ENCODE measurements around the gene GZMH.
"Not testable (repeated sequence)": the region's sequence is repeated elsewhere in the genome, so short reads cannot be mapped to it uniquely, and the experiment has no call there.

The GZMH gene, protein sequence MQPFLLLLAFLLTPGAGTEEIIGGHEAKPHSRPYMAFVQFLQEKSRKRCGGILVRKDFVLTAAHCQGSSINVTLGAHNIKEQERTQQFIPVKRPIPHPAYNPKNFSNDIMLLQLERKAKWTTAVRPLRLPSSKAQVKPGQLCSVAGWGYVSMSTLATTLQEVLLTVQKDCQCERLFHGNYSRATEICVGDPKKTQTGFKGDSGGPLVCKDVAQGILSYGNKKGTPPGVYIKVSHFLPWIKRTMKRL

DNA sequence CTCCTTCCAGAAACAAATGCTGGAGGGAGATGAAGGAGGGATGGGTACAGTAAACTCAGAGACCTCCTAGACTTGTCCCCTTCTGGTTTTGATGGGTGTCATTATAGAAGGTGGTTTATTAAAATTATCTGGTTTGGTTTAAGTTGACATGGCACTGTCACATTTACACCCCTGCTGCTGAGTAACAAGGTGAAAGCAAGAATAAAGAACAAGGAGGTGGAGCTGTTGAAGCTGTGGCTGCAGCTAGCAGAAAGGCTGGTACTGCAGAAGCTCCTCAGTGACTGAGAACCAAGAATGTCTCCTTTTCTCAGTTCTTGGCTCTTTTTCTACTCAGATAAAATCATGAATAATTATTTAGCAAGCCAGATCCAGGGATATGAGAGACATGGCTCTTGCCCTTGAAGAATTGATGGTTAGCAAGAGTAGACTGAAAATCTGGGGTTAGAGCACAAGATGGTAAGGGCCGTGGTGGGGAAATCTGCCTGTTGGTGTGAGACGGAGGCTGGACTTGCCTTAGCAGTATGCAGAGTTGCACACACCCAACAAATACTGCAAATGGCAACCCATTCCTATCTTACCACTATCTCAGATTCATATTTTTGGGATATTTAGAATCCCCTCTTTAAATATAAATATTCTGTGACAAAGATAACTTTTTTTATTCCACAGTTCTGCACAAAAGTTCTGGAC lies at the start of gene GZMH:
GZMH (minus strand) TSS at position 31 of the 690 bp plus-strand sequence. CDS start 72 bp downstream, outside the sequence.
- peak; percentile 65 for DNase-seq (ENCODE audit: low spot score)

DNA sequence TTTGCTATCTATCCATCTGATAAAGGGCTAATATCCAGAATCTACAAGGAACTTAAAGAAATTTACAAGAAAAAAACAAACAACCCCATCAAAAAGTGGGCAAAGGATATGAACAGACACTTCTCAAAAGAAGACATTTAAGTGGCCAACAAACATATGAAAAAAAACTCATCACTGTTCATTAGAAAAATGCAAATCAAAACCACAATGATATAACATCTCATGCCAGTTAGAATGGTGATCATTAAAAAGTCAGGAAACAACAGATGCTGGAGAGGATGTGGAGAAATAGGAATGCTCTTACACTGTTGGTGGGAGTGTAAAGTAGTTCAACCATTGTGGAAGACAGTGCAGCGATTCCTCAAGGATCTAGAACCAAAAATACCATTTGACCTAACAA lies 38.9 kb upstream of the GZMH start:
- not testable (repeated sequence) for DNase-seq (ENCODE audit: low spot score)

DNA sequence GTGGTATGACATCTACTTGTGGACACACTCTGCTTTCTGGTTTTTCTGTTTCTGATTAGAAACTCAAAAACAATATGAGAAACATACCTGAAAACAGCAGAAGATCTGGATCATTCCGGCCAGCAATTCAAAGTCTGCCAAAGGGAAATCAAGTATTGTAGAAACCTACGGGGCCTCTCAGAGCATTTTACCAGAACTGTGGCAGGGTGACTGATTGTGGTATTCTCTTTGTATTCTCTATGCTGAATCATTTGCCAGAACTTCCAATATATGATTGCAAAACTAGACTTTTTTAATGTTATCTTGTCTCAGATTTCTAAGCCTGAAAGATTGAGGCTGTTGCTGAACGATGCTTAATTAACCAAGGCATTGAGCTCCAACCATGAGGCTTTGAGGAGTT lies 30.4 kb upstream of the GZMH start:
- DNase-seq (ENCODE audit: low spot score), result no peak

DNA sequence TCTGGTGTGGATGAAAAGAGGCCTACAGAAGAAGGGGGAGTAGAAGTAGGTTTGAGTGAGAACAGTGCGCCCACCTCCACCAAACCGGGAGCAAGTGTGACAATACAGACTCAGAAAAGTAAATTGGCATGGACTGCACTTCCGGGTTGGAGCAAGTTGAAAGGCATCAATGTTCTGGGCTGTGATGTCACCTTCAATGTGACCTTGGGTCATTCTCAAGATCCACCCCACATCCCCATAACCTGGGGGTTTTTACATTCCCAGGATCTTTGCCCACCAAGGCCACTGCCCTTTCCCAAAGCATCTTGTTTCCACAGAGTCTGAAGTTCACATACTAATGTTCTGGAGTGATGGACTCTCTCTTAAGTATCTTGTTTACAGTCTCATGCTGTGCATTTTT lies 29.8 kb upstream of the GZMH start:
- DNase-seq (ENCODE audit: low spot score), result no peak

DNA sequence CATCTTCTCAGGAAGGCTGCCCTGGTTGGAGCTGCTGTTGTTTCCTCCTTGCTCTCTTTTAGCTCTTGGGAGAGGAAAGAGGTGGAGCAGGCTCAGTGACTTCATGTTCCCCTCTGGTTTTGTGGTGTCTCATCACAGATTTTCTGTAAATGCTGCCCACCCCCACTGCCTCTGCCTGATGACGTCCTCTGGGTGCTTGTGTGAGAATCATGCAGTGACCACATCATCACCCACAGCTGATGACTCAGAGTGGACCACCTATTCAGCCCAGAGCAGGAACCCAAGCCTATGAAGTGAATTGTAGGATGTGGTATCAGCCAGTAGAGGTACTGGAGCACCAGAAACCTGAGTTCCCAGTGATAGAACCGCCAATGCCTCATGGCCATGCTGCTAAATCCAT lies 24.7 kb upstream of the GZMH start, which contains the start of gene GZMB:
GZMB (minus strand) TSS at position 33 of the 400 bp plus-strand sequence; CDS start at position 3, 30 bp downstream.
- DNase-seq (ENCODE audit: low spot score), result peak; percentile 82

DNA sequence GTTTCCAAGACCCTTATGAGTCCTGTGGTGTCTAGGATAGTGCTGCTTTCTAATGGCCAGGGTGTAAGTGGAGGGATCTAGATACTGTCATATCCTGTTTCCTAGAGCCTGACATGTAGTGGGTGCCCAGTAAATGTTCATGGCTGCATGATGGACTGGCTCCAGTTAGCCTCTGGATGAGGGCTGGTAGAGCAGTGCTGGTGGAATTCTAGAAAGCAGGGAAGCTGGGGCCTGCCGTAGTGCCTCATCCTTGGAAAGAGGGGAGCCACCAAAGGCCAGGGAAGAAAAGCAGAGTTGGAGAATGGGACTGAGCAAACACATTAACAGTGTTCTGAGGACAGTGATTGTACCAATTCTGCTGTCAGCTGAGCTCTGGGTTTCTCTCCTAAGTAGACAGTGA lies 23.9 kb upstream of the GZMH start:
- no peak for DNase-seq (ENCODE audit: low spot score)

DNA sequence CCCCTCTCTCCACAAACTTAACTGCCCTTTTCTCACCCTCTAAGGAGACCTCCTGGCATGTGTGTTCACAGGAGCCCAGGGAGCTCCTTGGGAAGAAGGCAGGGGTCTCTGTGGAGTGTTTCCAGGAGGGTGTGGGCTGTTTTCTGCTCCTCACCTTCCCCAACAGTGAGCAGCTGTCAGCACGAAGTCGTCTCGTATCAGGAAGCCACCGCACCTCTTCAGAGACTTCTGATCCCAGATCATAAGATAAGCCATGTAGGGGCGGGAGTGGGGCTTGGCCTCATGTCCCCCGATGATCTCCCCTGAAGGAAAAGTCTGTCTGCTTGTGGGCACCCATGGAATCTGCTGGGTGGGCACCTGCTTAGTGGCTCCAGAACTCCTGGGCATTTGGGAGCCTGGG lies 23.3 kb upstream of the GZMH start:
- no peak for DNase-seq (ENCODE audit: low spot score)

DNA sequence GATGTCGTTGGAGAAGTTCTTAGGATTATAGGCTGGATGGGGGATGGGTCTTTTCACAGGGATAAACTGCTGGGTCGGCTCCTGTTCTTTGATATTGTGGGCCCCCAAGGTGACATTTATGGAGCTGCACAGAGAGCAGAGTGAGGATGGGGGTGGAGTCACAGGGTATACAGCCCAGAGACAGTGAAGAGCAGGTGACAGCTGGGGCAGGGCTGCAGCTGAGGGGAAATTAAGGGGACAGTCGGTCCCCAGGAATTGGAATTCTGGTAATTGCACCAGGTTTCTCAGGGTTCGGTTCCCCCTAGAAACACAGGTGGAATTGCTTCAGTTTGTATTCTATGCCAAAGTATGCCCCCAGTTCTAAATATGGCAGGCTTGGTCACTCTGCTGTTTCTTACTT lies 22.9 kb upstream of the GZMH start:
- no peak for DNase-seq (ENCODE audit: low spot score)

DNA sequence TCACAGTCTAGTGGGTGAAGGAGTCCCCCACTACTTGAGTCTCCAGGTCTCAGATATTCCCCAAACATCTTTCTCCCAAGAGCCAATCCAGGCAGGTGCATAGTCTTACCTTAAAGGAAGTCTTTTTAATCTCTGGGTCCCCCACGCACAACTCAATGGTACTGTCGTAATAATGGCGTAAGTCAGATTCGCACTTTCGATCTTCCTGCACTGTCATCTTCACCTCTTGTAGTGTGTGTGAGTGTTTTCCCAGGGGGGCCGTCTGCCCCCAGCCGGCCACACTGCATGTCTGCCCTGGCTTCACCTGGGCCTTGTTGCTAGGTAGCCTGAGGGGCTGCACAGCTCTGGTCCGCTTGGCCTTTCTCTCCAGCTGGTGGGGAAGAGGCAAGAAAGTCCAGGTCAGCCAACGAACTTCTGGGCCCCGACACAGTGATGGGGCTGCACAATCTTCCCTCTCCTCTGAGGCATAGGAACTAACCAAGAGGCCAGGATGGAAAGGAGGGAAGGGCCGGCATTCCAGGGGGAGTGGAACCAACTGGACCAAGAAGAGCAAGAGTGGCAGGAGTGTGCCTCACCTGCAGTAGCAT lies 22.4 kb upstream of the GZMH start:
- DNase-seq (ENCODE audit: low spot score), result no peak

DNA sequence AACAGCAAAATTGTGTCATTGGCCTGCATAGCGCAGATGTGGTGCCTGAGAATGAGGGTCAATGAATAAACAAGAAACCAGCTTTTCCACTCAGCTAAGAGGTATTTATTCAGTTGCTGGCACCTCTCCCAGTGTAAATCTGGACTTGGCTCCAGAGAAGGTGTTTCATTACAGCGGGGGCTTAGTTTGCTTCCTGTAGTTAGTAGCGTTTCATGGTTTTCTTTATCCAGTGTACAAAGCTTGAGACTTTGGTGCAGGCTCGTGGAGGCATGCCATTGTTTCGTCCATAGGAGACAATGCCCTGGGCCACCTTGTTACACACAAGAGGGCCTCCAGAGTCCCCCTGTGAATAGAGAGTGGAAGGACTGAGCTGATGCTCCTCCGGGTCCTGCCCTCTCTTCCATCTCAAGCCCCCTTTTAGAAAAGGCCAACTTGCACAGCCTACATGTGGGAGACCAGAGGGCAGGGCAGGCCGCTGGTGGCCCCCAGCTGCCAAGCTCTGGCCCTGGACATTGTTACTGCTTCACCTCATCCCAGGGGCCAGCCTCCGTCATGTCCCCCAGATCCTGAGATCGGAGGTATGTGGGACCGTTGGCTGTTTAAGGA lies 21.5 kb upstream of the GZMH start:
- no peak for DNase-seq (ENCODE audit: low spot score)

DNA sequence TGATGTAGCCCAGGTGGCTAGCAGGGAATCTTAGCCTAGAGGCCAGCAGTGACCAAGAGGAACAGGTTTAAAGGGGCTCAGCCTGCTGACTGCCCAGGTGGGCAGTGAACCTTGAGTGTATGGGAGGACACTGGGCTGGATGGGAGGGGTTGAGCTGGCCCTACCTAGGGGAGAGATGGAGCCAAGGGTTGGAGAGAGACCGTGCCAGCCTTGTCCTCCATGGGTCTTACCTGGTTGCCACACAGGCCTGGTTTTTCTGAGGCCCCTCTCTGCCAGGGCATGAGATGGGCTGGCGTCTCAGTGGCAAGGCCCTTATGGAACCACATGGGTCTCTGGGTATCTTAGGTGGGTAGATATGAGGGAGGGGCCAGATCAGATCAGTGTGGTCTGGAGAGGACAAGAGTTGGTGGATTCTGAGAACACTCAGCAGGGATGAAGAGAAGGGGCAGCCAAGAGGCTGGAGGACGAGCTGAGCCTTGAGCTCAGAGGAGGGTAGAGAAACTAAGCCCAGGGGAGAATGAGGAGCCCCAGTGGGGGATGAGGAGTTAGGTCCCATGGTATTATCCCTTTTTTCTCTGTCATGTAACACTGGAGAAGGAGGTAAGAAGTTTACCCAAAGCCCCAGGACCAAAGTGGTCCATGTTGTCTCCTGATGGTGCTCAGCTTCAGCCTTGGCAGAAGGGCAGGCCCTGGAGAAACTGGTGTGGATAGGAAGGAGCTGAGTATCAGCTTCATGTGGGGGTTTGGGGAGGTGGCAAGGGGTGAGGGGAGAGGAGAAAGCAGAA lies 20.8 kb upstream of the GZMH start:
- DNase-seq (ENCODE audit: low spot score), result no peak

DNA sequence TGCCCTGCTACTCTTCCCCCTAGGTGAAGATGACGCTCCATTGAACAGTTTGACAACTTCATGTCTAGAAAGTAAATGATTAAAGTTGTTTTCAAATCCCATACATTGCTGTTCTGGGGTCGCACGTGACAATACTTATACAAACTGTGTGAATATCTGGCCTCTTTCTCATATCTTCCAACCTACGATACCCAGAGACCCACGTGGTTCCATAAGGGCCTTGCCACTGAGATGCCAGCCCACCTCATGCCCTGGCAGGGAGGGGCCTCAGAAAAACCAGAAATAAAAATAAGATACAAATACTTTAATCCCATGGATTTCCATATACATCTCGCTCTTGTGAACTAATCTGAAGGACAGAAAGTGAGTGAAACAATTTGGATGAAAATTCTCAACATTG lies 20.0 kb upstream of the GZMH start:
- DNase-seq (ENCODE audit: low spot score), result no peak

DNA sequence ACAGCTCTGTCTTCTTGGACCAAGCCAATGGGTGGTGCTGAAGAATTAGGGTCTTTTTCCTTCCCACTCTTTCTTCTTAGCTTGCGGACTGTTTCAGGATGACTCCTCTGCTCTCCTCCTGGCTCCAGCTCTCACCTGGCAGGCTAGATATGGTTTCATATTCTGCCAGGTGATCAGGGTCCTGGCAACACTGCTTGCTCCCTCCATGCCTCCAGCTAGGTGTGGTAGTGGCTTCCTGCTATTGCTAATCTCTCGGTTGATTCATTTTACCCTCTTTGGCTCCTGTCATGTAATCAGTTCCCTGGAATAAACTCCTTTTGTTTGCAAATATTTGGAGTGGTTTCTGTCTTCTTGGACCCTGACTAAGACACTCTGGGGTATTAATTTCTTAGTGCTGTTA lies 4.3 kb upstream of the GZMH start:
- DNase-seq (ENCODE audit: low spot score), result no peak

DNA sequence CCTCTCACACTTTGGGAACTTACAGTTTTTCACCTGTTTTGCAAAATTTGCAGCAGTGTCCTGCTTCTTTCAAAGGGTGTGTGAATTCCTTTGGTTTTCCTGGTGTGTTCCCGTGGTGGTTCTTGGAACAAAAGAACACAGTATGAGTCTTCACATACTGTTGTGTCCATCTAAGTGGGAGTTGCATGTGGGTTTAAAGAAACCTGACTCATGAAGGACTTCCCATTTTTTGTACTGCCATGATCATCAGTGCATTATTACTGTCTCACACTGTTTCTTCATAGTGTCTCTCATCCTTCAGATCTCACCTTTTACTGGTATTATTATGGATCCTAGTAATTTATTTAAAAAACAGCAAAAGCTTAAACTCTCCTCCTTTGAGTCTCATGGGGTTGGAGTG lies 3.8 kb upstream of the GZMH start:
- no peak for DNase-seq (ENCODE audit: low spot score)

DNA sequence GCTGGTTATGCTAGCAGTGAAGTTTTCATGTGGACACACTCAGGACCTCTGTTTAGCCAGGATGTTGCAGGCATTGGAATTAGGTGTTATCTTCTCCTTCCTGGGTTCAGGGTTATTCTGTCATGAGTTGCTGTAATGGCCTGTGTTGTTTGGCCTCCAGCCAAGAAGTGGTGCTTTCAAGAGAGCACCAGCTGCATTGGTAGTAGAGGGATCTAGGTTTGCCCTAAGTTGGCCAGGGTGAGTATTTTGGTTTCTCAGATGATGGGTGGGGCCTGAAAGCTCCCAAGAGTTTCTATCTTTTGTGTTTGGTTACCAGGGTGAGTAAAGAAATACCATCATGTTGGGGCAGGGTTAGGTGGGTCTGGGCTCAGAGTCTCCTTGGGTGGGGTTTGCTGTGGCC lies 2.7 kb upstream of the GZMH start:
- DNase-seq (ENCODE audit: low spot score), result peak; percentile 54

DNA sequence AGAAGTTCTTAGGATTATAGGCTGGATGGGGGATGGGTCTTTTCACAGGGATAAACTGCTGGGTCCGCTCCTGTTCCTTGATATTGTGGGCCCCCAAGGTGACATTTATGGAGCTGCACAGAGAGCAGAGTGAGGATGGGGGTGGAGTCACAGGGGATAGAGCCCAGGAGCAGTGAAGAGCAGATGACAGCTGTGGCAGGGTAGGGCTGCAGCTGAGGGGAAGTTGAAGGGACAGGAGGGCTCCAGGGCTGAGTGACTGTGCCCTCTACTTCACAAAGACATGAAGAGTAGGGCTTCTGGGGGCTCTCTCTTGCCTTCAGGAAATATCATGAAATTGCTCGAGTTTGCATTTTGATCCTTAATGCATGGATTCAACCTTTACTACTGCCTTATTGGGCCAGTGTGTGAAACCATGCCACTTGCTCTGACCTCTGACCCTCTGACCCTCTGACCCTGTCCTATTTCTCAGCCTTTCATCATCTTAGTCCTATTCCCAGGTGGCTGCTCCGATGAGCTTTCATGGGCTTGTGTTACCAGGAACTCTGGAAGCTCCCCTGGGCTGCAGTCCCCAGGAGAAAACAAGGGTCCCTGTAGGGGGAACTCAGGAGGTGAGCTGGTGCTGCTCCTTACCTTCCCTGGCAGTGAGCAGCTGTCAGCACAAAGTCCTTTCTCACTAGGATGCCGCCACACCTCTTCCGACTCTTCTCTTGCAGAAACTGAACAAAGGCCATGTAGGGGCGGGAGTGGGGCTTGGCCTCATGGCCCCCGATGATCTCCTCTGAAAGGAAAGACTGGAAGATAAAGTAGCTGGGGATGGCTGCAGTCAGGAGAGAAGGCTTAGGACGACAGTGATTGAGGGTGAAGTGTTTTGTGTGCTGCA lies 1.6 kb downstream of the GZMH start:
- no peak for DNase-seq (ENCODE audit: low spot score)

DNA sequence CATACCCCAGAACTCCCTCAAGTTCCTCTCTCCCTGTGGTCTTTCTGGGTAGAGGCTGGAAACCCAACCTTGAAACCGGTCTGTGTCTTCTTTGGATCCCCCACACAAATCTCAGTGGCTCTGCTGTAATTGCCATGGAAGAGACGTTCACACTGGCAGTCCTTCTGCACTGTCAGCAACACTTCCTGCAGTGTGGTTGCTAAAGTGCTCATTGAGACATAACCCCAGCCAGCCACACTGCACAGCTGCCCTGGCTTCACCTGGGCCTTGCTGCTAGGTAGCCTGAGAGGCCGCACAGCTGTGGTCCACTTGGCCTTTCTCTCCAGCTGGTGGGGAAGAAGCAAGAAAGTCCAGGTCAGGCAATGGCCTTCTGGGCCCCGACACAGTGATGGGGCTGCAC lies 2.4 kb downstream of the GZMH start:
- DNase-seq (ENCODE audit: low spot score), result peak; percentile 32

DNA sequence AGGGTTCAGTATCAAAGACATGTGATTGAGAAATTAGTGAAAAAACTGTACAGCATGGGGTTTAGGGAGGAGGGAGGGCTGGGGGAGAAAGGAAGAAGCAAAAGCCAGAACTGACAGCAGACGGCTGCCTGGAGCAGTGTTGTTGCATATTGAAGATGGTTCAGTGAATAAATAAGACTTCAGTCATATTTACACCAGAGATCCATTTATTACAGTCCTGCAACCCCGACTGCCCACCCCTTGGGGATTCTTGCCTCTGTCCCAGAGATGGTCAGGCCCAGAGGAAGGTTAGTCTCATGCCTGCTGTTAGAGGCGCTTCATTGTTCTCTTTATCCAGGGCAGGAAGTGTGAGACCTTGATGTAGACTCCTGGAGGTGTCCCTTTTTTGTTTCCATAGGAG lies 3.2 kb downstream of the GZMH start:
- DNase-seq (ENCODE audit: low spot score), result no peak

DNA sequence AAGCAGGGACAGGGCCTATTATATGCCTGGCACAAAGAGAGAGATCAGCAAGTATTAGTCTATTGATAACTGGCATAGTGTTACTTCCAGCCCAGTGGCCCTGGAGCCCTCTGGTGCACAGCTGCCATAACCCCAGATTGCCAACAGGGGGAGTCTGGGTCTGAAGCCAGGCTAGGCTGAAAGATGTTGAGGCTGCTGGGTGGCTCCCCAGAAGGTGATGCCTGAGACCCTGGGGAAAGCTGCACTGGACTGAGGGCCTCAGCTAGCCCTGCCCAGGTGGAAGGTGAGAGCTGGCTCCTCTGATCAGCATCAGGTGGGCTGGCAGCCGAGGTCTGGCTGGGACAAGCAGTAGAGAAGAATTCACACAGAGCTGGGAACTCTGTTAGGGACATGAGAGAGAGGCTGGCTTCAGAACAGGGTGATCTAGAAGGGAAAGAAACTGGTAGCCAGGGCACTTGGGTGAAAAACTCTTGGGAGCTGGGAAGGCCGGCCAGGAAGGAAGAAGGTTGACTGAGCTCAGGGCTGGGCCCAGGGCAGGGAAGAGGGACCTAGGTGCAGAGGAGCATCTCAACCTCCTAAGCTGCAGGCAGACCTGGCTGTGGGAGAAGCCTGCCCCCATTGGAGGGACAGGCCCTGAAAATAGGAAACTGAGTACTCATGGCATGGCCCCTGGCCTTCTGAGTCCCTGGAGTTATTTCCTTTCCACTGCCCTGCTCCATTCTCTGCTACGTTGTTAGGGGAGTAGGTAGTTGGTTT lies 3.9 kb downstream of the GZMH start:
- peak; percentile 78 for DNase-seq (ENCODE audit: low spot score)

DNA sequence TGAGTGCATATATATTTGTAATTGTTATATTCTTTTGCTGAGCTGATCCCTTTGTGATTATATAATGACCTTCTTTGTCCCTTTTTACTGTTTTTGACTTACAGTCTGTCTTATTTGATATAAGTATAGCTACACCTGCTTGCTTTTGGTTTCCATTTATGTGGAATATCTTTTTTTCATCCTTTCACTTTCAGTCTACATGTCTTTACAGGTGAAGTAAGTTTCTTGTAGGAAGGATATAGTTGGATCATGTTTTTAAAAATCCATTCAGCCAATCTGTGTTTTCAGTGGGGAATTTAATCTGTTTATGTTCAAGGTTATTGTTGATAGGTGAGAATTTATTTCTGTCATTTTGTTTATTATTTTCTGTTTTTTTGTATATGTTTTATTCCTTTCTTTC lies 12.1 kb downstream of the GZMH start:
- DNase-seq (ENCODE audit: low spot score), result no peak
